ENCODE measurements around the gene PRDM16.

GRCh38 chr1:3158347-3158746 is 89.3 kb downstream of the PRDM16 start:
- no peak for TF ChIP-seq CTCF (conservative IDR thresholded peaks at IDR 0.05; ENCODE audit: low read depth, low read length)
- TF ChIP-seq EZH2phosphoT487 (IDR thresholded peaks at IDR 0.05; ENCODE audit: borderline replicate concordance, low read length), result no peak
- no peak for TF ChIP-seq EZH2 (IDR thresholded peaks at IDR 0.05; ENCODE audit: low read length, unreplicated experiment)
